ENCODE measurements around the gene RASGRP4. TPM values are rescaled to one million over a fixed set of nuclear protein-coding genes. Genes with fewer than 3 reads are reported as not detected.

Gene RASGRP4
- total and polyA plus RNA-seq, 10 of the 15 experiments (the other 5 are each of a cell fraction or from before 2014, with no cell fraction given), result 0.24 to 7.4 (median 3.3) TPM

DNA sequence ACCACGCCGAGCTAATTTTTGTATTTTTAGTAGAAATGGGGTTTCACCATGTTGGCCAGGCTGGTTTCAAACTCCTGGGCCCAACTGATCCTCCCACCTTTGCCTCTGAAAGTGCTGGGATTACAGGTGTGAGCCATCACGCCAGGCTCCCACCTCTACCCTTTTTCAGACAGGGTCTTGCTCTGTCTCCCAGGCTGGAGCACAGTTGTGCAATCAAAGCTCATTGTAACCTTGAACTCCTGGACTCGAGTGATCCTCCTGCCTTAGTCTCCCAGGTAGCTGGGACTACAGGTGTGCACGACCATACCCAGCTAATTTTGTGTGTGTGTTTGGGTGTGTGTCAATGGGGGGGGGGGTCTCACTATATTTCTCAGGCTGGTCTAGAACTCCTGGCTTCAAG, 1.7 kb downstream of the RASGRP4 start:
- in situ Hi-C loops (cut with MboI) (loop anchor here (25.0 kb wide), 1 partner anchor 213 kb away; the partner anchor contains the start of gene ACTN4), intact Hi-C loops (cut with micrococcal nuclease; ENCODE audit: unreplicated experiment) (no loop called here)
- H3K27ac ChIP-seq (ENCODE audit: control insufficient read depth, insufficient read depth), result no peak overlapping the region
- H4K20me1 ChIP-seq (ENCODE audit: control insufficient read depth, insufficient read depth), result no peaks in the 10 kb centered on the region
- ChIA-PET SMC1A (ENCODE audit: uncharacterized antibody, unreplicated experiment) (no interaction called here), RAD21 (ENCODE audit: unreplicated experiment) (interaction anchor here (0.7 kb wide), 1 partner anchor 21 kb away, joined by 3 read pairs; no protein-coding TSS in a partner anchor), CTCF (interaction anchor here (2.1 kb wide), 1 partner anchor 22 kb away, joined by 9 read pairs; the partner anchor contains the start of gene FAM98C), POLR2A (interaction anchor here (0.6 kb wide), 1 partner anchor 238 kb away, joined by 4 read pairs; no protein-coding TSS in a partner anchor)
- H3K27me3 ChIP-seq (replicated peaks in 1 of 2; ENCODE audit: control insufficient read depth in 2 of 2, insufficient read depth in 2 of 2, low read length in 1 of 2), result no peaks in the 10 kb centered on the region; a peak in 1 of 4 replicates
- H3K9ac ChIP-seq (ENCODE audit: control insufficient read depth, insufficient read depth, low read length), result no peak overlapping the region
- H3K79me2 ChIP-seq (ENCODE audit: control insufficient read depth, insufficient read depth, low read length), result no peaks in the 10 kb centered on the region
- FAIRE-seq (no peak), ATAC-seq (no peak), DNase-seq (ENCODE audit: low read depth, low spot score) (no peak)
- no peak overlapping the region for H3K4me3 ChIP-seq
- WGBS (ENCODE audit: insufficient coverage, insufficient replicate concordance, low lambda C conversion rate, missing lambda C conversion rate), result 34% methylated on average over 5 of the region's 5 CpGs
- no peak overlapping the region for H3K4me2 ChIP-seq (ENCODE audit: control insufficient read depth, insufficient read depth)
- H2AFZ ChIP-seq (ENCODE audit: control insufficient read depth, low read depth, low read length), result no peak overlapping the region
- no peaks in the 10 kb centered on the region for H3K36me3 ChIP-seq (ENCODE audit: control insufficient read depth in 2 of 2, insufficient read depth in 2 of 2, low read length in 1 of 2)
- no peaks in the 10 kb centered on the region for H3K9me3 ChIP-seq (replicated peaks; ENCODE audit: control insufficient read depth, insufficient read depth, low read length)
- peaks cover 16% of the 10 kb centered on the region for H3K4me1 ChIP-seq (ENCODE audit: control insufficient read depth, insufficient read depth, low read length)
- no TSS peak for BruUV-seq (replicated peaks)
- TF ChIP-seq, protein P1, sequence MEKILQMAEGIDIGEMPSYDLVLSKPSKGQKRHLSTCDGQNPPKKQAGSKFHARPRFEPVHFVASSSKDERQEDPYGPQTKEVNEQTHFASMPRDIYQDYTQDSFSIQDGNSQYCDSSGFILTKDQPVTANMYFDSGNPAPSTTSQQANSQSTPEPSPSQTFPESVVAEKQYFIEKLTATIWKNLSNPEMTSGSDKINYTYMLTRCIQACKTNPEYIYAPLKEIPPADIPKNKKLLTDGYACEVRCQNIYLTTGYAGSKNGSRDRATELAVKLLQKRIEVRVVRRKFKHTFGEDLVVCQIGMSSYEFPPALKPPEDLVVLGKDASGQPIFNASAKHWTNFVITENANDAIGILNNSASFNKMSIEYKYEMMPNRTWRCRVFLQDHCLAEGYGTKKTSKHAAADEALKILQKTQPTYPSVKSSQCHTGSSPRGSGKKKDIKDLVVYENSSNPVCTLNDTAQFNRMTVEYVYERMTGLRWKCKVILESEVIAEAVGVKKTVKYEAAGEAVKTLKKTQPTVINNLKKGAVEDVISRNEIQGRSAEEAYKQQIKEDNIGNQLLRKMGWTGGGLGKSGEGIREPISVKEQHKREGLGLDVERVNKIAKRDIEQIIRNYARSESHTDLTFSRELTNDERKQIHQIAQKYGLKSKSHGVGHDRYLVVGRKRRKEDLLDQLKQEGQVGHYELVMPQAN (conservative IDR thresholded peaks at IDR 0.05), result no peak
- TF ChIP-seq, protein P2, sequence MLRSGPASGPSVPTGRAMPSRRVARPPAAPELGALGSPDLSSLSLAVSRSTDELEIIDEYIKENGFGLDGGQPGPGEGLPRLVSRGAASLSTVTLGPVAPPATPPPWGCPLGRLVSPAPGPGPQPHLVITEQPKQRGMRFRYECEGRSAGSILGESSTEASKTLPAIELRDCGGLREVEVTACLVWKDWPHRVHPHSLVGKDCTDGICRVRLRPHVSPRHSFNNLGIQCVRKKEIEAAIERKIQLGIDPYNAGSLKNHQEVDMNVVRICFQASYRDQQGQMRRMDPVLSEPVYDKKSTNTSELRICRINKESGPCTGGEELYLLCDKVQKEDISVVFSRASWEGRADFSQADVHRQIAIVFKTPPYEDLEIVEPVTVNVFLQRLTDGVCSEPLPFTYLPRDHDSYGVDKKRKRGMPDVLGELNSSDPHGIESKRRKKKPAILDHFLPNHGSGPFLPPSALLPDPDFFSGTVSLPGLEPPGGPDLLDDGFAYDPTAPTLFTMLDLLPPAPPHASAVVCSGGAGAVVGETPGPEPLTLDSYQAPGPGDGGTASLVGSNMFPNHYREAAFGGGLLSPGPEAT (IDR thresholded peaks at IDR 0.05; ENCODE audit: low read depth), result no peak
- TF ChIP-seq NFYA (IDR thresholded peaks at IDR 0.05; ENCODE audit: borderline replicate concordance, low read depth, low read length) (no peak), IRF4 (IDR thresholded peaks at IDR 0.05; ENCODE audit: low read depth, low read length) (no peak), GABPA (IDR thresholded peaks at IDR 0.05; ENCODE audit: low read depth) (no peak), TCF12 (IDR thresholded peaks at IDR 0.05; ENCODE audit: low read depth, low read length) (no peak), NFIC (IDR thresholded peaks at IDR 0.05; ENCODE audit: low read depth, low read length) (no peak), SMC3 (IDR thresholded peaks at IDR 0.05; ENCODE audit: borderline replicate concordance, low read length) (no peak), HDGF (IDR thresholded peaks at IDR 0.05) (no peak), ESRRA (IDR thresholded peaks at IDR 0.05; ENCODE audit: low read length) (no peak)

Measured in GM12878 (cell line).